GM18502 (cell line): ENCODE results near the gene SLC66A2.
"Not testable (repeated sequence)": the region's sequence is repeated elsewhere in the genome, so short reads cannot be mapped to it uniquely, and the experiment has no call there.

ENCODE experiments used
- ATAC-seq: cut with Tn5 transposase; IDR thresholded peaks from one replicate; pipeline ENCODE4 v1.9.1; 2021; ENCODE audit warnings: mild to moderate bottlenecking; ENCODE audit not compliant: unreplicated experiment, poor library complexity

The SLC66A2 gene

GRCh38 chr18:79951545-79952455, at the start of gene SLC66A2:
Gene SLC66A2 (minus strand): TSS chr18:79951653. CDS start chr18:79950926, 727 bp downstream.
- ATAC-seq = peak; percentile 84

- ATAC-seq = no peak
Observed at GRCh38 chr18:80000877-80001276, 49.4 kb upstream of the SLC66A2 start.

- not testable (repeated sequence) for ATAC-seq
Observed at GRCh38 chr18:79999701-80000100, 48.2 kb upstream of the SLC66A2 start.

- ATAC-seq = no peak
Observed at GRCh38 chr18:79991494-79991893, 40.0 kb upstream of the SLC66A2 start.

GRCh38 chr18:79989195-79989497, 37.7 kb upstream of the SLC66A2 start:
- no peak for ATAC-seq

GRCh38 chr18:79988451-79989194, 37.2 kb upstream of the SLC66A2 start, which contains the start of gene TXNL4A:
Gene TXNL4A (minus strand): TSS chr18:79988563. CDS start chr18:79988392, 171 bp downstream.
- peak; percentile 98 for ATAC-seq

- ATAC-seq = peak; percentile 68
Observed at GRCh38 chr18:79988071-79988450, 36.6 kb upstream of the SLC66A2 start.

- no peak for ATAC-seq
Observed at GRCh38 chr18:79987566-79987965, 36.1 kb upstream of the SLC66A2 start.

GRCh38 chr18:79986726-79987125, 35.3 kb upstream of the SLC66A2 start:
- no peak for ATAC-seq

- no peak for ATAC-seq
Observed at GRCh38 chr18:79985172-79985571, 33.7 kb upstream of the SLC66A2 start.

GRCh38 chr18:79983793-79984192, 32.3 kb upstream of the SLC66A2 start:
- no peak for ATAC-seq

- ATAC-seq = no peak
Observed at GRCh38 chr18:79983253-79983652, 31.8 kb upstream of the SLC66A2 start.

GRCh38 chr18:79982736-79983135, 31.3 kb upstream of the SLC66A2 start:
- no peak for ATAC-seq

- no peak for ATAC-seq
Observed at GRCh38 chr18:79980585-79980984, 29.1 kb upstream of the SLC66A2 start.

- ATAC-seq = no peak
Observed at GRCh38 chr18:79979843-79980242, 28.4 kb upstream of the SLC66A2 start.

GRCh38 chr18:79975985-79976680, 24.7 kb upstream of the SLC66A2 start:
- no peak for ATAC-seq

GRCh38 chr18:79975043-79975442, 23.6 kb upstream of the SLC66A2 start:
- no peak for ATAC-seq

GRCh38 chr18:79974025-79974654, 22.7 kb upstream of the SLC66A2 start:
- no peak for ATAC-seq

- no peak for ATAC-seq
Observed at GRCh38 chr18:79973517-79973916, 22.1 kb upstream of the SLC66A2 start.

GRCh38 chr18:79972720-79973119, 21.3 kb upstream of the SLC66A2 start:
- ATAC-seq = no peak
